GM11168 (cell line): ENCODE measurements around the gene NFKBIZ.
"Not testable (repeated sequence)": the region's sequence is repeated elsewhere in the genome, so short reads cannot be mapped to it uniquely, and the experiment has no call there.

ENCODE experiments used
- in situ Hi-C: fragments of 300-500 bp; cut with MboI; formaldehyde crosslinking; loops from one replicate; pipeline ENCODE4 v1.12.0; 2022; ENCODE audit warnings: low sequenced_read_pairs; ENCODE audit not compliant: unreplicated experiment

Gene NFKBIZ

GRCh38 chr3:101848326-101848725, 988 bp upstream of the NFKBIZ start:
- in situ Hi-C loops = no loop called here

- in situ Hi-C loops = no loop called here
These were observed 466 bp downstream of the NFKBIZ start for GRCh38 chr3:101849714-101850245.

GRCh38 chr3:101850246-101851051, 1.1 kb downstream of the NFKBIZ start:
- in situ Hi-C loops = no loop called here

GRCh38 chr3:101851072-101851770, 1.9 kb downstream of the NFKBIZ start:
- in situ Hi-C loops = no loop called here

GRCh38 chr3:101851850-101852714, 2.8 kb downstream of the NFKBIZ start:
- in situ Hi-C loops = no loop called here

GRCh38 chr3:101852983-101853840, 3.9 kb downstream of the NFKBIZ start:
- in situ Hi-C loops = no loop called here

- in situ Hi-C loops = no loop called here
These were observed 4.7 kb downstream of the NFKBIZ start for GRCh38 chr3:101853982-101854381.

GRCh38 chr3:101854608-101855304, 5.4 kb downstream of the NFKBIZ start:
- in situ Hi-C loops = no loop called here

GRCh38 chr3:101857301-101857741, 8.0 kb downstream of the NFKBIZ start:
- in situ Hi-C loops = no loop called here

GRCh38 chr3:101858464-101859030, 9.2 kb downstream of the NFKBIZ start:
- in situ Hi-C loops = no loop called here

GRCh38 chr3:101859882-101860448, 10.7 kb downstream of the NFKBIZ start:
- in situ Hi-C loops = no loop called here

- in situ Hi-C loops = no loop called here
These were observed 12.0 kb downstream of the NFKBIZ start for GRCh38 chr3:101861212-101861788.

GRCh38 chr3:101861789-101862415, 12.6 kb downstream of the NFKBIZ start:
- in situ Hi-C loops = no loop called here

- in situ Hi-C loops = no loop called here
These were observed 13.3 kb downstream of the NFKBIZ start for GRCh38 chr3:101862416-101863165.

- in situ Hi-C loops = not testable (repeated sequence)
These were observed 15.6 kb downstream of the NFKBIZ start for GRCh38 chr3:101864926-101865325.

GRCh38 chr3:101865751-101866509, 16.6 kb downstream of the NFKBIZ start:
- in situ Hi-C loops = no loop called here
